Bronchial epithelial cell (primary cell): Measurements from ENCODE around the gene AGAP1. TPM values are rescaled to one million over a fixed set of nuclear protein-coding genes. Genes with fewer than 3 reads are reported as not detected.
A peak's percentile ranks its signal among the peaks of the same experiment; 100 is the strongest.
"Not testable (repeated sequence)": the region's sequence is repeated elsewhere in the genome, so short reads cannot be mapped to it uniquely, and the experiment has no call there.

Experiments
- DNase-seq: peaks from one replicate; pipeline ENCODE4 v3.0.0-alpha.2; 2010; ENCODE audit warnings: low read depth
- FAIRE-seq: peaks from 2 replicates; lab custom pipeline; 2011; peaks lifted over from hg19 to GRCh38; lab: Jason Lieb, UNC
- H3K27me3 ChIP-seq: 2 replicates; pipeline ENCODE4 v1.5.1; 2011; ENCODE audit warnings: low read length; ENCODE audit not compliant: control insufficient read depth, insufficient read depth
- H3K36me3 ChIP-seq: 2 replicates; pipeline ENCODE4 v1.5.1; 2011; ENCODE audit warnings: low read length; ENCODE audit not compliant: control insufficient read depth, insufficient read depth
- H3K4me3 ChIP-seq: 2 replicates; pipeline ENCODE4 v1.5.1; 2011; ENCODE audit warnings: mild to moderate bottlenecking, low read depth, low read length, control low read depth
- total RNA-seq: library from RNA; depleted of rRNA; stranded (reverse); fragments of >200 nt; gene quantifications from 2 replicates; pipeline ENCODE4 v1.2.1, GENCODE V29; 2014
- TF ChIP-seq, protein P1 (sequence below): IDR thresholded peaks from 2 replicates; pipeline ENCODE4 v1.5.1; 2011; ENCODE audit warnings: mild to moderate bottlenecking, moderate library complexity, low read length, control low read depth, inconsistent platforms; ENCODE audit not compliant: insufficient read depth, severe bottlenecking

Gene AGAP1
- total RNA-seq, 1 donor from 2014 or later: 22.4 TPM

- DNase-seq: no peak
- no peak overlapping the region for H3K4me3 ChIP-seq
- TF ChIP-seq, protein P1, sequence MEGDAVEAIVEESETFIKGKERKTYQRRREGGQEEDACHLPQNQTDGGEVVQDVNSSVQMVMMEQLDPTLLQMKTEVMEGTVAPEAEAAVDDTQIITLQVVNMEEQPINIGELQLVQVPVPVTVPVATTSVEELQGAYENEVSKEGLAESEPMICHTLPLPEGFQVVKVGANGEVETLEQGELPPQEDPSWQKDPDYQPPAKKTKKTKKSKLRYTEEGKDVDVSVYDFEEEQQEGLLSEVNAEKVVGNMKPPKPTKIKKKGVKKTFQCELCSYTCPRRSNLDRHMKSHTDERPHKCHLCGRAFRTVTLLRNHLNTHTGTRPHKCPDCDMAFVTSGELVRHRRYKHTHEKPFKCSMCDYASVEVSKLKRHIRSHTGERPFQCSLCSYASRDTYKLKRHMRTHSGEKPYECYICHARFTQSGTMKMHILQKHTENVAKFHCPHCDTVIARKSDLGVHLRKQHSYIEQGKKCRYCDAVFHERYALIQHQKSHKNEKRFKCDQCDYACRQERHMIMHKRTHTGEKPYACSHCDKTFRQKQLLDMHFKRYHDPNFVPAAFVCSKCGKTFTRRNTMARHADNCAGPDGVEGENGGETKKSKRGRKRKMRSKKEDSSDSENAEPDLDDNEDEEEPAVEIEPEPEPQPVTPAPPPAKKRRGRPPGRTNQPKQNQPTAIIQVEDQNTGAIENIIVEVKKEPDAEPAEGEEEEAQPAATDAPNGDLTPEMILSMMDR: no peak
- no peak for FAIRE-seq
- H3K27me3 ChIP-seq: no peaks in the 10 kb centered on the region
- H3K36me3 ChIP-seq: peaks cover 2% of the 10 kb centered on the region
Measured at GRCh38 chr2:235600406-235600805, 106.6 kb downstream of the AGAP1 start.

- no peaks in the 10 kb centered on the region for H3K27me3 ChIP-seq
- no peak for DNase-seq
- H3K4me3 ChIP-seq: no peak overlapping the region
- peaks cover 2% of the 10 kb centered on the region for H3K36me3 ChIP-seq
- TF ChIP-seq, protein P1: no peak
- peak; percentile 50 for FAIRE-seq
Measured at GRCh38 chr2:235600926-235601325, 107.1 kb downstream of the AGAP1 start.

DNA sequence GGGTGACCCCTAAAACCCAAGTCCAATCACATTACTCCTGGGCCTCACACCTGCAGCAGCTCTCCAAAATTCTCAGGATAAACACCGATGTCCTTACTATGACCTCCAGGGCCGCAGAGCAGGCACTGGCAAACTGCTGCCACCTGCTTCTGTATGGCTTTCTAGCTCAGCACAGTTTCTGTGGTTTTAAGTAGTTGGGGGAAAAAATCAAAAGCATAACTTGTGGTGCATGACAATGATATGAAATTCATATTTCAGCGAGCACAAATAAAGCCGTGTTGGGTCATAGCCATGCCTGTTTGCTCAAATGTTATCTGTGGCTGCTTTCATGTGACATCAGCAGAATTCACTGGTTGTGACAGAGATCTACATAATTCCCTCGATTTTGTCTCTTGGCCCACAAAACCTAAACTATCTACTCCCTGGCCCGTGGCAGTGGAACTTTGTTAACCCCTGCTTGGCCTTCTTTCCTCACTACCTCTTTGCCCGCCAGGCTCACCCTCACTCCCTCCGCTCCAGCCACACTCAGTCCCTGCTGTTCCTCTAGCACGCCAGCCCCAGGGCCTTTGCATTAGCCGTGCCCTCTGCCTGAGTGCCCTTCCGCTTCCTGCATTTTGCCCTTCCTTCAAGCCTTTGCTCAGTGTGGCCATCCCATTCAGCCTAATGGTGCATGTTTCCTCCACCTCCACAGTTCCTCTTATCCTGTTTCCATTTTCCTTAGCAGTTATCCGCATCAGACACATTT lies 108.3 kb downstream of the AGAP1 start:
- Histone ChIP-seq H3K36me3 (no peaks in the 10 kb centered on the region), H3K27me3 (no peaks in the 10 kb centered on the region), H3K4me3 (no peak overlapping the region)
- TF ChIP-seq, protein P1: no peak
- DNase-seq (no peak), FAIRE-seq (peak; percentile 76)

- H3K36me3 ChIP-seq, FAIRE-seq, H3K27me3 ChIP-seq, H3K4me3 ChIP-seq, DNase-seq: not testable (repeated sequence)
Measured at GRCh38 chr2:235602971-235603370, 109.1 kb downstream of the AGAP1 start.

- TF ChIP-seq, protein P1: no peak
- no peak overlapping the region for H3K4me3 ChIP-seq
- FAIRE-seq: no peak
- H3K27me3 ChIP-seq: no peaks in the 10 kb centered on the region
- DNase-seq: no peak
- no peaks in the 10 kb centered on the region for H3K36me3 ChIP-seq
Measured at GRCh38 chr2:235603659-235604058, 109.8 kb downstream of the AGAP1 start.

GRCh38 chr2:235605312-235606003 lies 111.6 kb downstream of the AGAP1 start:
- no peaks in the 10 kb centered on the region for H3K36me3 ChIP-seq
- FAIRE-seq (no peak), DNase-seq (peak; percentile 80)
- H3K27me3 ChIP-seq: no peaks in the 10 kb centered on the region
- TF ChIP-seq, protein P1: no peak
- H3K4me3 ChIP-seq: no peak overlapping the region
